SW480 (cell line): ENCODE results near the gene ARL16.

Experiments
- DNase-seq: peaks from one replicate; pipeline ENCODE4 v3.0.0-alpha.2; 2016; ENCODE audit warnings: low spot score

ARL16 gene

DNA sequence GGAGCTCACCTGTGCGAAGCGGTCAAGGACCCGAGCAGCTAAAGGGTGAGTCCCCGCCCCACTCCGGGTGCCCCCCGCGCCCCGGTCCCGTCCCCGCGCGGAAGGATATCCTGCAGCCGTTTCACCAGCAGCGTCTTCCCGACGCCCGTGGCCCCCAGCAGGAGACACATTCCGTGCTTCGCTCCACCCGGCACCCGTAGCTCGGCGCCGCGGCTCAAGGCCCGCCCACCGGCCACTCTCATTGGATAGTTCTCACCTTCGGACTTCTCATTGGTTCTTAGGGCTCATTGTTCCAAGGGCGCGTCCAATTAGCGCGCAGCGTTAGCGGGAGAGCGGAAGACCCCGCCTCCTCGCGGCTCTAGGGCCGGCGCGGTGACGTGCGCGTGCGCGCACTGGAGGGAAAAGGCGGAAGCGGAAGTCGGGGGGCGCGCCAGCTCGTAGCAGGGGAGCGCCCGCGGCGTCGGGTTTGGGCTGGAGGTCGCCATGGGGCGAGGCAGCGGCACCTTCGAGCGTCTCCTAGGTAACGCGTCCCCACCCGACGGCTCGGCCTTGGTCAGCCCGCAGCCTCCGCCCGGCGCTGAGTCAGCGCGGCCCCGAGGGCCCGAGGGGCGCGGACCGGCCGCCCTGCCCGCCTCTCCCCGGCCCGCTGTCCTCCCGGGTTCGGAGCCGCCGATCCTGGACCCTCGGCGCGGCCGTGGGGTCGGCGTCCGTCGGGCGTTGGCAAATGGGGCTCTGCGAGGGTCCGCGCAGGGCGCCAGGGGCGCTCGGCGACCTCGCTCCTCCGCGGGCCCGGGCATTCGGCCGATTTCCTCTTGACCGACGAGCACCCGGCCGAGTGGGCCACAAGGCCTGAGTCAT is at the start of gene ARL16, which contains the start of gene HGS:
Gene ARL16 (minus strand): TSS at position 214 of the 858 bp plus-strand sequence. CDS start 44 bp downstream, at position 170.
Gene HGS (plus strand): TSS at position 428 of the 858 bp plus-strand sequence. CDS start 56 bp downstream, at position 484.
- peak; percentile 97 for DNase-seq

- DNase-seq: no peak
These were observed 43.9 kb upstream of the ARL16 start for GRCh38 chr17:81727324-81728031.

DNA sequence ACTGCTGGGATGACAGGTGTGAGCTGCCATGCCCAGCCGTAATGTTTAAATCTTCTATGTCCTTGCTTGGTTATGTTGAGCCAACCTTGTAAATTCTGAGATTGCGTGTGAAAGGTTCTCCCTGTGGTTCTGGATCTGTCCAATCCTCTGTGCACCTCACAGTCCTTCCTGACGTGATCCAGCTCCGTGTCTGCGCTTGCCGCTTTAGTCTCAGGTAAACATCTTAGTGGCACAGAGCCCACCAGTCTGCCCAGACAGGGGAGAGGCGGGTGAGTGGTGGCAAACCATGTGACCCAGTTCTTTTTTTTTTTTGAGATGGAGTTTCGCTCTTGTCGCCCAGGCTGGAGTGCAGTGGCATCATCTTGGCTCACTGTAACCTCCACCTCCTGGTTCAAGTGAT is 42.4 kb upstream of the ARL16 start:
- no peak for DNase-seq

DNA sequence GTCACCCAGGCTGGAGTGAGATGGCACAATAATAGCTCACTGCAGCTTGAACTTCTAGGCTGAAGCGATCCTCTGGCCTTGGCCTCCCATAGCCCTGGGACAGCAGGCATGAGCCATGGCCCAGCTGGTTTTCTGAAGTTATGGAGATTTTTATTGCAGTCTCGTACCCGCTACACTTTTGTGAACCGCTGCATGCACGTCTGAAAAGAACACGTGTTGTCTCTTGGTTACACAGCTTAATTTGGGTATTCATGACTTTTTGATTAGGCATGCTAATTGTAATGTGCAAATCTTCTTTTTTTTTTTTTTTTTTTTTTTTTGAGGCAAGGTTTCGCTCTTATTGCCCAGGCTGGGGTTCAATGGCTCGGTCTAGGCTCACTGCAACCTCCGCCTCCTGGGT is 41.8 kb upstream of the ARL16 start:
- DNase-seq: no peak

- DNase-seq: peak; percentile 48
These were observed 40.1 kb upstream of the ARL16 start for GRCh38 chr17:81723651-81724209.

DNA sequence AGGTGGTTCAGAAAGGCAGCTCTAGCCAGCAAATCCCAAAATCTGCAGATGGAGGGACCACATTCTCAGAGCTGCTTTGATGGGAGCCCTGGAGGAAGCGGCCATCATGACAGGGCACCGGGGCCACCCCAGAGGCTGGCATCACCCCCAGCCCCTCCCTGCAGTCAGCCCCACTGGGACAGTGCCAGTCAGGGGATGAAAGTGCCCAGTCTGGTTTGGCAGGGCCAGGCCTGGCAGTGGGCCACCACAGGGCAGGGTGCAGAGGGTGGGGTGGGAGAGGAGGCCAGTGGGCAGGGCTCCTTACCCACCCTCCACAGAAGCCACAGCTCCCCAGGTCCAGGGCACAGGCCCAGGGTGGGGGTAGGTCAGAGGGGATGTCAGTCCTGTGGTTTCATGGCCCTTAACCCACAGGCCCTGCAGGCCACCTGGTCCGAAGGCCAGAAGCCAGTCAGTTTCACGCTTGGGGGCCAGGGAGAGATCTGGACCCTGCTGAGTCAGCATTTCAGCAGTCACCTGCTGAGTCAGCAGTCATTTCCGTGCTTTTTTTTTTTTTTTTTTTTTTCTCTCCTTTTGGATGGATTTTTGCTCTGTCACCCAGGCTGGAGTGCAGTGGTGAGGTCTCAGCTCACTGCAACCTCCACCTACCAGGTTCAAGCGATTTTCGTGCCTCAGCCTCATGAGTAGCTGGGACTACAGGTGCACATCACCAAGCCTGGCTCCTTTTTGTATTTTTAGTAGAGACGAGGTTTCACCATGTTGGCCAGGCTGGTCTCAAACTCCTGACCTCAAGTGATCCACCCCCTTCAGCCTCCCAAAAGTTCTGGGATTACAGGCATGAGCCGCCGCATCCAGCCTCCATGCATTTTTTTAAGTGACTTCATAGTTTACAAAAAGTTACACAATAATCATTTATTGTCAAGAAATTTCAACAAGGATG is 38.9 kb upstream of the ARL16 start:
- DNase-seq: no peak

- DNase-seq: no peak
These were observed 36.9 kb upstream of the ARL16 start for GRCh38 chr17:81720267-81721071.

DNA sequence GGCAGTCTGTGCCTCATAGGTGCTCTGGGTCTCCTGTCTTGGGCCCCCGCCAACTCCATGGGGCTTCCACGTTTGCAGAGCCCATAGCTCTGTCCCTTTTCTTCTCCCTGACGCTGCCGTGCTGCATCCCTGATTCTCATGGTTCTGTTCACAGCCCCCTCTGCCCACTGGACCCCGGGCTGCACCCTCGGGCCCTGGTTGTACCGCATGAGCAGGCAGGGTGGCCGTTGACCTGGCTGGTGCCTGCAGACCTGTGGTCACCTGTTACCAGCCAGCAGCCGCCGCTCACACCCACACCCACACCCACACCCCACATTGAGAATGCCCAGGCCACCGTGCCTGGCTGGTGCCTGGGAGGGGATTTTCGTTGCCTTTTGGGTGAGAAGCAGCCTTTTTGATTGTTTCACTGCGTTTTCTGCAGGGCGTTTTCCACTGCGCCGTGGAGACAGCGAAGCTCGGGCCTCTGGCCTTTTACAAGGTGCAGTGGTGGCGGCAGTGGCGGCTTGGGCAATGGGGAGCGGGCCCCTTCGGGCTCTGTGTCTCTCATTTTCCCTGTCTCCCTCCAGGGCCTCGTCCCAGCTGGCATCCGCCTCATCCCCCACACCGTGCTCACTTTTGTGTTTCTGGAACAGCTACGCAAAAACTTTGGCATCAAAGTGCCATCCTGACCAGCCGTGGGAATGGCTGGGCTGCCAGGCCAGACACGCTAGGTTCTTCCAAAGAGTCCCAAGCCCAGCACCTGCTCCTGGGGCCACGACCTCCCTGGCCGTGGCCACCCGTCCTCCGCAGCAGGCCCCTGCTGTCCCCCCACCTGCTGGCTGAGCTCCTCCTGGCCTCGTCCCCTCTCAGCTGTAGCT is 36.0 kb upstream of the ARL16 start:
- no peak for DNase-seq

- no peak for DNase-seq
These were observed 34.1 kb upstream of the ARL16 start for GRCh38 chr17:81717766-81718089.

- no peak for DNase-seq
These were observed 33.6 kb upstream of the ARL16 start for GRCh38 chr17:81717049-81717765.

DNA sequence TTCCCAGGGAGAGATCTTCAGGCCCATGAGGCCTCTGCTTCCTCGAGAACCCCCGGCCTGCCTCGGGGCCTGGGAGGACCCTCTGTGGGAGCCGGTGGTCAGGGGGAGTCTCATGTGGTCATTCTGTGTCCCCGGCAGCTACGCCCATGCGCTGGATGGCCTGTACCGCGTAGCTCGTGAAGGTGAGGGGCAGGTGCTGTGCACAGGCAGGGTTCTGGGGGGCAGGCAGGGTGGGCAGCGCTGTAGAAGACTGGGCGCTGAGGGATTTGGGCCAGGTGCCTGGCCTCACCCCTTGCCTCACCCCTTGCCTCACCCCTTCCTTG is 33.0 kb upstream of the ARL16 start:
- no peak for DNase-seq

DNA sequence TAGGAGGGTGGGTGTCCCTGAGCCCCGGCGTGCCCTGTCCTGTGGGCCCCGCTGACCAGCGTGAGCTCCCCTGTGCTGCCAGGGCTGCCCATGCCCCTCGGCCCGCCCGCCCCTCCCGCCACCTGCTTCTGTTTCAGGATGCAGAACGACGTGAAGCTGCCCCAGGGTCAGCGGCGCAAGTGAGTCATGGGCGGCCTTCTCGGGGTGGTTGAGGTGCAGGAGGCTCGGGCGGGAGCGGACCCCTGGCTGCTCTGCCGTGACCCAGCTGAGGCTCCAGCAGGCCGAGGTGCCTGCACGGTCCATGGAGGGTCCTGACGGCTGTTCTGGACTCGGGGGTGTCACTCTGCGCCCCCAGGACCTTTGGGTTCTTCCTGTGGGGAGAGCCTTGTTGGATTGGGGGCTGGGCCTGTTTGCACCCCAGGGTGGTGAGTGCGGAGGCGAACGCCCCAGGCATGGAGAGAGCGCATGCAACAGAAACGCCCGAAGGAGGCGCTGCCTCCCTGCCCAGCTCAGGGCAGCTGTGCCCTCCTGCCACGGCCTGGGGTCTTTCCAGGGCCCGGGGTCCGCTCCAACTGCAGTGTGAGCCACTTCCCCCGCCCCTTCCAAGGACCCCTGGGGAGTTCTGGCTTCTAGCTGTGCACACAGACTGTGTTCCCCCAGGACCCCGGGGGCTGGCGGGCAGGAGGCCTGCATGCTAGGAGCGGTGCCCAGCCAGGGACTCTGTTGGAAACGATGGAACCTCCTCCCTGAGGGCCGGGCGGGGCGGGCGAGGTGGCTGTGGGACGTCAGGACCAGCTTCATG is 32.5 kb upstream of the ARL16 start:
- no peak for DNase-seq

DNA sequence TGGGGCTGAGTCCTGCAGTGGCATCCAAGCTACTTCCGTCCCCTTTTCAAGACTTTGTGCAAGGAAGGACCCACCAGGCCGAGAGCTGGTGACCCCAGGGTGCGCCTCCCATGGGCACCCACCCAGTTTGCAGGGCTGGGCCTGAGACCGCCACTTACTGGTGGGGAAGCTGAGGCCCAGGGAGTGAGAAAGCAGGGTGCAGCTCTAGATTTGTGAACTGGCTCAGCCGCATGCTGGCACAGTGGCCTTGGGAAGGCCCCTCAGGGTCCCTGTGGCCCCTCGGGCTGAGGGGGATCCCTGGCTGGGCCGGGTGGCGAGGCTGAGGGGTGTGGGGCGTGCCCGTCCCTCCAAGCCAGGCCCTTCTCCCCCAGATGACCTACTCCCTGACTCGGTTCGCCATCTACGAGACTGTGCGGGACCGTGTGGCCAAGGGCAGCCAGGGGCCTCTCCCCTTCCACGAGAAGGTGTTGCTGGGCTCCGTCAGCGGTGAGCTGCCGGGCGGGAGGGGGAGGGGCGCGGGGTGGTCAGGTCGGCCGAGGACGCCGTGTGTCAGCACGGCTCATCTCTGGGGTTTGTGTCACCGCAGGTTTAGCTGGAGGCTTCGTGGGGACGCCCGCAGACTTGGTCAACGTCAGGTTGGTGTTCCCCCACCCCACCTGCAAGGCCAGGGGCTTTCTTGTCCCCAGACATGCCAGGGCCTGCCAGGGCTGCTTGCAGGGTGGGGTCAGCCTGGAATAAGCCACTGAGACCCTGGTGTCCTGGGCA is 31.7 kb upstream of the ARL16 start:
- DNase-seq: no peak

DNA sequence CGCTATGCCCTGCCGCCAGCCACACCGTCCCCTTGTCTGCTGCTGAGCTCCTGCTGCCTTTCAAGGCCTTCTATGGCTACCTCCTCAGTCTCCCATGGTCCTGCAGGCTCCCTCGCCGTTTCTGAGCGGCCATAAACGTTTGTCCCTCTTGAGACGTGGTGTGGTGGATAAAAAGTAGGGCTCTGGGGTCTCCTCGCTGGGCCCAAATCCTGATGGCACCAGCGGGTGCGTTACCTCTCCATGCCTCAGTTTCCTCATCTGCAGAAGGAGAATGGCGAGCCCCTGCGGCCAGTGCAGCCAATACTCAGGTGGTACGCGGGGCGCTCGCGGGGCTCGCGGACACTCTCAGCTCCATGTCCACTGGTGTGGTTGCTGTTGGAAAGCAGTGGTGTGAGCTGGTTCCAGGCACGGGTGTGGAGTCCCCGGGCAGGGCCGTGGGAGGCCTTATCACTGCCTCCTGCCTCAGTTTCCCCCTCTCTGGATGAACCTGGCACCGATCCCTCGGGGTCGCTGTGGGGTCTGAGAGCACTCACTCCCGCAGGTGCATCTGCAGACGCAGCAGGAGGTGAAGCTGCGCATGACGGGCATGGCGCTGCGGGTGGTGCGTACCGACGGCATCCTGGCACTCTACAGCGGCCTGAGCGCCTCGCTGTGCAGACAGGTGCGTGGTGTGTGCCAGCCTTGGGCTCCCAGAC is 31.0 kb upstream of the ARL16 start:
- no peak for DNase-seq

DNA sequence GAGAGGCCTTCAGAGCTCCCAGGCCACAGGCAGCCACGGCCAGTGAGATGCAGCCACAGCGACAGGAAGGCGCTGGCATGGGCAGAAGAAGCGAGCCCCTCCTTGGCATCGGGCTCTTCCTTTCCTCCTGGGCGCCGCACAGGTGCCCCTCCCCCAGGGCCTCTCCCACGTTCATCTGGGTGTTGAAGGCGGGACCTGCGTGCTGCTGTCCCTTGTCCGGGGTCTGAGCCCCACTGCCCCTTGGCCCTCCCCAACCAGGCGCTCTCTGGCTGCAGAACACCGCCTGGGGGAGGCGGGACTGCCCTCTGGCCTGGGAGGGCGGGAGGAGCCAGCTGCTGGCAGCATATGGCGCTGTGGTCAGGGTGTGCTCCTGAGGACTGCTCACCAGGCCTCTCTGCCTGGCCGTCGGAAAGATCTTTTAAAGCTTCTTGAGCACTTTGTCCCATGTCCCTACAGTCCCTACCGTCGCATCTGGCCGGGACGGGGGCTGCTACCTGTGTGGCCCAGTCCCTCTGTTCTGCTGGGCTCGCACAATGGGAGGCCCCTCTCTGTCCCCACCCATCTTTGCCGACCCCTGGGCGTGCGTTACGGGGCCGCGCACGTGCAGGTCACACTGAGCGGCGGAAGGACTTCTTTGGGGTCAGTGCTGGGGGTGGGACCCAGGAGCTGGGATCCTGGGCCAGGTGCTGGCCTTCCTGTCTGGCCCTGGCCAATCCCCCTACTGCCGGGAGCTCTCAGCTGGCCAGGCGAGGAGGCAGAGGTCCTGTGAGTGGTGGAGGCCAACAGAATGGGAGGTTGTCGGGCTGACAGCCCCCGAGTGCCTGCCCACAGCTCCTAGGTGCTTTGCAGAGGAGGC is 30.2 kb upstream of the ARL16 start:
- peak; percentile 38 for DNase-seq

DNA sequence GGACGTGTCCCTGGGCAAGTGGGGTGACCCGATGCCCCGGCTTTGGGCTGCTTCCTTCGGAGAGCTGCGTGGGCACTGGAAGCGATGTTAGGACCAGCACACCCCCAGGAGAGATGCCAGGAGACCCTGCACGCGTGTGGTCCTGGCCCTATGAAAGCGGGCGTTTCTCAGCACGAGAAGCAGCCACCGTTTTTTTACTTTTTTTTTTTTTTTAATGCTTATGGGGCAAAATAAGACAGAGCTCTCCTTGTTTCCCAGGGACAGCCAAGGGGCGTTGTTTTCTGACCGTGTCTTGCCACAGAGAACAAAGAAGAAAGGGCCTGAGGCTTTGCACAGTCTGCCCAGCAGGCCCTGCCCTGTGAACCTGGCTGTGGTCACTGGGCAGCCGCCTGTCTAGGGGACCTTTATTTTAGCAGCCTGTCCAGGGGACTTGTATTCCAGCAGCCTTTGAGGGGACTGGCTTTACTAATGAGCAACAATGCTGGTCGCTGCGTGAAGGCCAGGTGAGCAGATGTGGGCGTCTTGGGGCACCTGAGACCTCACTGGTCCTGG is 29.5 kb upstream of the ARL16 start:
- DNase-seq: peak; percentile 65
